DND-41 (cell line): ENCODE data around the gene SHROOM2.

Experiments used
- ATAC-seq: fragments of 200-7000 bp; cut with Tn5 transposase; 3 replicates; pipeline ENCODE4 v1.9.1; 2021; ENCODE audit warnings: low read depth; ENCODE audit not compliant: insufficient read depth
- DNase-seq: peaks from one replicate; pipeline ENCODE4 v3.0.0-alpha.2; 2020
- H2AFZ ChIP-seq: 2 replicates; pipeline ENCODE4 v1.6.0; 2012; ENCODE audit warnings: low read depth, low read length
- H3K27ac ChIP-seq: 2 replicates; pipeline ENCODE4 v1.5.1; 2012; ENCODE audit warnings: low read length, inconsistent platforms
- H3K27me3 ChIP-seq: fragments of 200-600 bp; sonication (generic); 2 replicates; pipeline ENCODE4 v1.6.0; 2012; ENCODE audit warnings: low read length, mild to moderate bottlenecking, inconsistent platforms; ENCODE audit not compliant: insufficient read depth, poor library complexity
- H3K36me3 ChIP-seq: 2 replicates; pipeline ENCODE4 v1.5.1; 2012; ENCODE audit warnings: low read length, inconsistent platforms; ENCODE audit not compliant: insufficient read depth
- H3K4me1 ChIP-seq: 2 replicates; pipeline ENCODE4 v1.5.1; 2012; ENCODE audit warnings: mild to moderate bottlenecking, low read length; ENCODE audit not compliant: insufficient read depth
- H3K4me2 ChIP-seq: 2 replicates; pipeline ENCODE4 v1.6.0; 2012; ENCODE audit warnings: mild to moderate bottlenecking, moderate library complexity, low read length, inconsistent platforms; ENCODE audit not compliant: insufficient read depth
- H3K4me3 ChIP-seq, 2 experiments: fragments of 200-600 bp in 1 of 2; shearing (Covaris generic) in 1 of 2; 2 replicates each; pipeline ENCODE4 v1.5.1; 2012 to 2016; ENCODE audit warnings: inconsistent platforms in 2 of 2, low read length in 2 of 2, mild to moderate bottlenecking in 2 of 2, low read depth in 1 of 2, moderate library complexity in 1 of 2
- H3K79me2 ChIP-seq: 2 replicates; pipeline ENCODE4 v1.6.0; 2012; ENCODE audit warnings: low read length, inconsistent platforms; ENCODE audit not compliant: insufficient read depth
- H3K9ac ChIP-seq: 2 replicates; pipeline ENCODE4 v1.6.0; 2012; ENCODE audit warnings: low read depth, mild to moderate bottlenecking, inconsistent platforms, low read length, moderate library complexity
- H3K9me3 ChIP-seq: 2 replicates; pipeline ENCODE4 v1.5.1; 2012; ENCODE audit warnings: low read length, moderate library complexity, mild to moderate bottlenecking, inconsistent platforms; ENCODE audit not compliant: insufficient read depth, severe bottlenecking
- H4K20me1 ChIP-seq: 2 replicates; pipeline ENCODE4 v1.6.0; 2012; ENCODE audit warnings: low read length; ENCODE audit not compliant: insufficient read depth
- EZH2 ChIP-seq: IDR thresholded peaks from 3 replicates; pipeline ENCODE4 v1.6.1; 2012; ENCODE audit warnings: borderline replicate concordance, low read depth, mild to moderate bottlenecking, moderate library complexity, low read length, inconsistent platforms; ENCODE audit not compliant: severe bottlenecking
- TF ChIP-seq, protein P1 (sequence below): IDR thresholded peaks from 2 replicates; pipeline ENCODE4 v1.5.1; 2012; ENCODE audit warnings: borderline replicate concordance, low read length, moderate library complexity, mild to moderate bottlenecking; ENCODE audit not compliant: poor library complexity, severe bottlenecking; ENCODE audit errors: extremely low read depth

Gene SHROOM2

DNA sequence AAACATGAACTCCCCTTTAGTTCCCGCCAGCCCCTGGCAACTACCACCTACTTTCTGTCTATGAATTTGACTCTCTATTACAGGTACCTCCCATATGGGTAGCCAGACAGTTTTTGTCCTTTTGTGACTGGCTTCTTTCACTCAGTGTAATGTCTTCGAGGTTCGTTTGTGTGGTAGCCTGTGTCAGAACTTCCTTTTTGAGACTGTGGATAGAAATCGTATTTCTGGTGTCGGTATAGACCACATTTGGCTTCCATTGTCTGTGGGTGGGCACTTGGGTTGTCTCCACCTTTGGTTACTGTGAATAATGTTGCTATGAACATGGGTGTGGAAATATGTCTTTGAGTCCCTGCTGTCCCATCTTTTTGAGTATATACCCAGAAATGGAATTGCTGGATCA, 175.5 kb downstream of the SHROOM2 start:
- DNase-seq (no peak), ATAC-seq (no peak)
- no peak overlapping the region for H3K4me3 ChIP-seq
- H4K20me1 ChIP-seq = no peaks in the 10 kb centered on the region
- H3K36me3 ChIP-seq = no peaks in the 10 kb centered on the region
- no peaks in the 10 kb centered on the region for H3K79me2 ChIP-seq
- no peaks in the 10 kb centered on the region for H3K27me3 ChIP-seq
- no peak overlapping the region for H2AFZ ChIP-seq
- TF ChIP-seq, protein P1, sequence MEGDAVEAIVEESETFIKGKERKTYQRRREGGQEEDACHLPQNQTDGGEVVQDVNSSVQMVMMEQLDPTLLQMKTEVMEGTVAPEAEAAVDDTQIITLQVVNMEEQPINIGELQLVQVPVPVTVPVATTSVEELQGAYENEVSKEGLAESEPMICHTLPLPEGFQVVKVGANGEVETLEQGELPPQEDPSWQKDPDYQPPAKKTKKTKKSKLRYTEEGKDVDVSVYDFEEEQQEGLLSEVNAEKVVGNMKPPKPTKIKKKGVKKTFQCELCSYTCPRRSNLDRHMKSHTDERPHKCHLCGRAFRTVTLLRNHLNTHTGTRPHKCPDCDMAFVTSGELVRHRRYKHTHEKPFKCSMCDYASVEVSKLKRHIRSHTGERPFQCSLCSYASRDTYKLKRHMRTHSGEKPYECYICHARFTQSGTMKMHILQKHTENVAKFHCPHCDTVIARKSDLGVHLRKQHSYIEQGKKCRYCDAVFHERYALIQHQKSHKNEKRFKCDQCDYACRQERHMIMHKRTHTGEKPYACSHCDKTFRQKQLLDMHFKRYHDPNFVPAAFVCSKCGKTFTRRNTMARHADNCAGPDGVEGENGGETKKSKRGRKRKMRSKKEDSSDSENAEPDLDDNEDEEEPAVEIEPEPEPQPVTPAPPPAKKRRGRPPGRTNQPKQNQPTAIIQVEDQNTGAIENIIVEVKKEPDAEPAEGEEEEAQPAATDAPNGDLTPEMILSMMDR = no peak
- TF ChIP-seq EZH2 = no peak
- H3K4me1 ChIP-seq = no peaks in the 10 kb centered on the region
- no peak overlapping the region for H3K9ac ChIP-seq
- H3K27ac ChIP-seq = no peak overlapping the region
- H3K9me3 ChIP-seq = no peaks in the 10 kb centered on the region
- no peak overlapping the region for H3K4me2 ChIP-seq

DNA sequence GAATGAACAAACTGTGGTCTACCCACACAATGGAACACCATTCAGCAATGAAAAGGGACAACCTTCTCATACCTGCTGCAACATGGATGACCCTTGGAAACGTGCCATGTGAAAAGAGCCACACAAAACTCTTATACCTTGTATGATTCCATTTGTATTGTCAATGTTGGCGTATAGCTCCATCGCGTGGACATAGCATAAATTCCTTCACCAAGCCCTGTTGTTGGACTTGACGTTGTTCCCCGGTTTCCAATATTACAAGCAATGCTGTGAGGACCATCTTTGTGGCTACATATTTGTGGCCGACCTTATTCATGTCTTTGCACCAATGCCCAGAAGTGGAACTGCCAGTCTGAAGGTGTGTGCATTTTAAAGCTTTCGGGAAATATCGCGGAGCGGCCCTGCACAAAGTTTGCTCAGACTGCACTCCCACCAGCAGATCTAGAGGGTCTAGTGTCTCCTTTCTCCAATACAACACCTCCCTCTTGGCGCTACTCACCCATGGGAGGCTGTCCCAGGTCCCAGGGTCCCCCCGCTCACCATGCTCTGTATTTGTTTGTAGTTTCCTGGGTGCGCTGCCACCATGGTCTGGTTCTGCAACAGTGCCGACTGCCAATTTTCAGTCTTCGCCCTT, 180.7 kb downstream of the SHROOM2 start, which contains the start of gene CLDN34:
CLDN34 (plus strand) TSS at position 584 of the 634 bp plus-strand sequence; CDS start at position 584, 0 bp downstream.
- H3K27me3 ChIP-seq = no peaks in the 10 kb centered on the region
- no peak within 1 kb of the TSS for H3K9ac ChIP-seq
- DNase-seq (no peak), ATAC-seq (no peak)
- no peaks in the 10 kb centered on the region for H3K79me2 ChIP-seq
- H3K4me3 ChIP-seq = no peak within 1 kb of the TSS
- no peaks in the 10 kb centered on the region for H3K9me3 ChIP-seq
- no peak within 1 kb of the TSS for H3K4me2 ChIP-seq
- TF ChIP-seq, protein P1 = no peak
- TF ChIP-seq EZH2 = no peak
- H3K27ac ChIP-seq = no peak within 1 kb of the TSS
- H3K36me3 ChIP-seq = no peaks in the 10 kb centered on the region
- H3K4me1 ChIP-seq = no peaks in the 10 kb centered on the region
- H4K20me1 ChIP-seq = no peaks in the 10 kb centered on the region
- no peak within 1 kb of the TSS for H2AFZ ChIP-seq

DNA sequence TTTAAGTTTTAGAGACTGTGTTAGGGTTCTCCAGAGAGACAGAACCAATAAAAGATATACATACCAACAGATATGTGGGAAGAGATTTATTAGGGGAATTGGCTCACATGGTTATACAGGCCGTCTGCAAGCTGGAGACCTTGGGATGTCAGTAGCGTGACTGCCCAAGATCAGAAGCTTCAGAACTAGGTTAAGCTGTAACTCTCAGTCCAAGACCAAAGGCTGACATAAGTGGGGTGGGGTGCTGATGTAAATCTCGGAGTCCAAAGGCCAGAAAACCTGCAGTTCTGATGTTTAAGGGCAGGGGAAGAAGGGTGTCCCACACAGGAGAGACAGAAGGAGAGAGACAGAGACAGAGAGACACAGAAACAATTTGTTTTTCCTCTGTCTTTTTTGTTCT, 191.4 kb downstream of the SHROOM2 start:
- Histone ChIP-seq H2AFZ (no peak overlapping the region), H3K27me3 (no peaks in the 10 kb centered on the region), H3K79me2 (no peaks in the 10 kb centered on the region), H3K4me1 (no peaks in the 10 kb centered on the region), H3K9me3 (no peaks in the 10 kb centered on the region), H4K20me1 (no peaks in the 10 kb centered on the region), H3K4me2 (no peak overlapping the region), H3K27ac (no peak overlapping the region), H3K36me3 (no peaks in the 10 kb centered on the region), H3K9ac (no peak overlapping the region), H3K4me3 (no peak overlapping the region)
- TF ChIP-seq, protein P1 = no peak
- no peak for TF ChIP-seq EZH2
- DNase-seq (no peak), ATAC-seq (no peak)

DNA sequence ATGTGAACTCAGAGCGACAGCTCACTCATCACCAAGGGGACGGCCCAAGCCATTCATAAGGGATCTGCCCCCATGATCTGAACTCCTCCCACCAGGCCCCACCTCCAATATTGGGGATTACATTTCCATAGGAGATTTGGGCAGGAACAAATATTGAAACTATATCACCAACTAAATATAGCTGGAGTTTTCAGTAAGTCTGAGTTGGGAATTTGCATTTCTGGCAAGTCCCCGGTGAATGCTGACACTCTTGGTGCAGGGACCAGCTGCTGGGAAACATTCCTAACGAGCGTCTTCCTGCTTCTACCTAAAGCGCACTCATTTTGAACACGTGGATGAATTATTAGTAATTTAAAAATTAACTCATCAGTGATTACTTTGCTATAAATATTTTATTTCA, 194.2 kb downstream of the SHROOM2 start:
- Histone ChIP-seq H3K9ac (no peak overlapping the region), H3K36me3 (no peaks in the 10 kb centered on the region), H3K79me2 (no peaks in the 10 kb centered on the region), H3K4me1 (no peaks in the 10 kb centered on the region), H3K4me3 (no peak overlapping the region), H3K9me3 (no peaks in the 10 kb centered on the region), H3K27ac (no peak overlapping the region), H3K4me2 (no peak overlapping the region), H4K20me1 (no peaks in the 10 kb centered on the region), H3K27me3 (no peaks in the 10 kb centered on the region), H2AFZ (no peak overlapping the region)
- DNase-seq (no peak), ATAC-seq (no peak)
- TF ChIP-seq, protein P1 = no peak
- no peak for TF ChIP-seq EZH2
